GM18502 (cell line): Measurements from ENCODE around the gene OLA1.

Experiments used
- ATAC-seq: cut with Tn5 transposase; IDR thresholded peaks from one replicate; pipeline ENCODE4 v1.9.1; 2021; ENCODE audit warnings: mild to moderate bottlenecking; ENCODE audit not compliant: unreplicated experiment, poor library complexity

OLA1 gene

GRCh38 chr2:174072857-174073256, 175.5 kb downstream of the OLA1 start:
- ATAC-seq = no peak

- ATAC-seq = no peak
These were observed 176.3 kb downstream of the OLA1 start for GRCh38 chr2:174072069-174072468.

GRCh38 chr2:174071321-174071720, 177.0 kb downstream of the OLA1 start:
- ATAC-seq = no peak

- no peak for ATAC-seq
These were observed 178.1 kb downstream of the OLA1 start for GRCh38 chr2:174070281-174070680.

GRCh38 chr2:174067815-174068214, 180.5 kb downstream of the OLA1 start:
- ATAC-seq = no peak

- ATAC-seq = no peak
These were observed 181.5 kb downstream of the OLA1 start for GRCh38 chr2:174066871-174067270.

- no peak for ATAC-seq
These were observed 184.7 kb downstream of the OLA1 start for GRCh38 chr2:174063492-174064092.

- ATAC-seq = no peak
These were observed 185.4 kb downstream of the OLA1 start for GRCh38 chr2:174062934-174063333.

GRCh38 chr2:174059884-174060244, 188.5 kb downstream of the OLA1 start:
- ATAC-seq = no peak

GRCh38 chr2:174059178-174059883, 189.0 kb downstream of the OLA1 start:
- no peak for ATAC-seq

- ATAC-seq = no peak
These were observed 189.9 kb downstream of the OLA1 start for GRCh38 chr2:174058456-174058855.

GRCh38 chr2:174058026-174058425, 190.3 kb downstream of the OLA1 start:
- ATAC-seq = no peak

GRCh38 chr2:174054926-174055325, 193.4 kb downstream of the OLA1 start:
- no peak for ATAC-seq

GRCh38 chr2:174053355-174054151, 194.8 kb downstream of the OLA1 start:
- no peak for ATAC-seq

- ATAC-seq = no peak
These were observed 195.8 kb downstream of the OLA1 start for GRCh38 chr2:174052584-174052976.

GRCh38 chr2:174051741-174052583, 196.4 kb downstream of the OLA1 start:
- no peak for ATAC-seq

- ATAC-seq = no peak
These were observed 197.3 kb downstream of the OLA1 start for GRCh38 chr2:174051068-174051467.

GRCh38 chr2:174049895-174050294, 198.4 kb downstream of the OLA1 start:
- ATAC-seq = no peak

- no peak for ATAC-seq
These were observed 200.1 kb downstream of the OLA1 start for GRCh38 chr2:174048243-174048642.

- no peak for ATAC-seq
These were observed 200.6 kb downstream of the OLA1 start for GRCh38 chr2:174047746-174048145.

- no peak for ATAC-seq
These were observed 202.2 kb downstream of the OLA1 start for GRCh38 chr2:174046172-174046571.
